Mesodermal cell (in vitro differentiated cells): ENCODE measurements around the gene LRRC53.

ENCODE experiments used
- H3K27ac ChIP-seq: 2 replicates; pipeline ENCODE4 v1.7.0; 2013; ENCODE audit warnings: mild to moderate bottlenecking, low read depth, low read length, moderate library complexity; ENCODE audit not compliant: severe bottlenecking
- H3K36me3 ChIP-seq: 2 replicates; pipeline ENCODE4 v1.7.1; 2013; ENCODE audit warnings: mild to moderate bottlenecking, low read length, moderate library complexity; ENCODE audit not compliant: control insufficient read depth, insufficient read depth
- H3K4me1 ChIP-seq: one replicate; pipeline ENCODE4 v1.7.1; 2013; ENCODE audit warnings: mild to moderate bottlenecking, low read length; ENCODE audit not compliant: insufficient read depth, control insufficient read depth, poor library complexity, severe bottlenecking
- H3K4me3 ChIP-seq: 2 replicates; pipeline ENCODE4 v1.7.0; 2013; ENCODE audit warnings: low read length, control low read depth, mild to moderate bottlenecking; ENCODE audit not compliant: insufficient read depth, poor library complexity, severe bottlenecking; ENCODE audit errors: extremely low read depth
- H3K9me3 ChIP-seq: 2 replicates; pipeline ENCODE4 v1.7.1; 2013; ENCODE audit warnings: mild to moderate bottlenecking, low read length, moderate library complexity; ENCODE audit not compliant: control insufficient read depth
- WGBS, 2 experiments: methylation state at CpG; one replicate each; pipeline ENCODE4 v1.1.5; 2013; ENCODE audit warnings: missing lambda C conversion rate in 2 of 2; ENCODE audit not compliant: insufficient coverage in 2 of 2; 5-methylcytosine and 5-hydroxymethylcytosine counted together

The LRRC53 gene

DNA sequence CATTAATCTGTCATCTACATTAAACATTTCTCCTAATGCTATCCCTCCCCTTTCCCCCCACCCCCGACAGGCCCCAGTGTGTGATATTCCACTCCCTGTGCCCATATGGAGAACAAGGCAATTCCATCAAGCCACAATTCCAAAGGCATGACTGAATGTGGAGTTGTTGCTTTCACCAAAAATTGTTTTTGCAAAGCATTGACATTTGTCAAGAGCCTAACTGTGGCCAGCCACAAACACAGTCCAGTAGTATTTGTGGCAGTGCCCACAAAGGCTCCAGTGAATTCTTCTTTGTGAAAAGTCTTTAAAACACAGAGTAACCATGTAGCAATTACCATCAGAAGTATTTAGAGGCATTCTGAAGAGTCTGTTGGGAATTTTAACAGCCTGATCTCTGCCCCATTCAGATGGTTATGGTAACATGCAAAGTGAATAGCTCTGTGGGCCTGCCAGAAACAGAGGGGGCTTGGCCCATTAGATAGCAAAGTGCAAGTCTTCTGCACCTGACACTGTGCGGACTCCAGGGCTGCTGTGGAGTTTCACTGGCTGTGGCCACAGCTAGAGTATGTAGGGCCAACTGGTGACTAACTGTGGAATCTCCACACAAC, 11.6 kb upstream of the LRRC53 start:
- H3K4me1 ChIP-seq, result no peaks in the 10 kb centered on the region
- no peaks in the 10 kb centered on the region for H3K36me3 ChIP-seq
- H3K9me3 ChIP-seq, result no peaks in the 10 kb centered on the region
- no peak overlapping the region for H3K4me3 ChIP-seq
- H3K27ac ChIP-seq, result no peak overlapping the region
- 71% methylated on average over 1 of the region's 2 CpGs; no CpG with 5 or more reads in 1 of the 2 experiments for WGBS, 2 experiments

DNA sequence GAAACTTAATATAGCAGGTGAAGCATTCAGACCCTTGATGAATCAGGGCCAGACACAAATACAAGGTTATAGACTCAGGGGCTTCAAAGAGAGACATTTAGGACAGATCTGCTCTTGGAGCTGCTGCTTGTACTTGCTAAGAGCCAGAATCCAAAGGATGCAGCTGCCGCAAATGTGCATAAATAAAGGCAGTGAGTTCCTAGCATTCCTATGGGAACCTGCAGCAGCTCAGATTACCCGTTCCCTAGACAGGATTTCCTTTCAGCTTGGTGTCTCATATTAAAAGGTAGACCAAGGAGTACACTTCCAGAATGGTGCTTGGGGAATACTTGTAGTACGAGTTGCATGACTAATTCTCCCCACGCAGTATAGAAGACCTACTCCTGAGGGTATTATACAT, 9.7 kb upstream of the LRRC53 start:
- Histone ChIP-seq H3K4me1 (no peaks in the 10 kb centered on the region), H3K36me3 (no peaks in the 10 kb centered on the region), H3K9me3 (no peaks in the 10 kb centered on the region), H3K4me3 (no peak overlapping the region), H3K27ac (no peak overlapping the region)
- 14 to 19% methylated on average over 1 to 3 of the region's 4 CpGs for WGBS, 2 experiments

DNA sequence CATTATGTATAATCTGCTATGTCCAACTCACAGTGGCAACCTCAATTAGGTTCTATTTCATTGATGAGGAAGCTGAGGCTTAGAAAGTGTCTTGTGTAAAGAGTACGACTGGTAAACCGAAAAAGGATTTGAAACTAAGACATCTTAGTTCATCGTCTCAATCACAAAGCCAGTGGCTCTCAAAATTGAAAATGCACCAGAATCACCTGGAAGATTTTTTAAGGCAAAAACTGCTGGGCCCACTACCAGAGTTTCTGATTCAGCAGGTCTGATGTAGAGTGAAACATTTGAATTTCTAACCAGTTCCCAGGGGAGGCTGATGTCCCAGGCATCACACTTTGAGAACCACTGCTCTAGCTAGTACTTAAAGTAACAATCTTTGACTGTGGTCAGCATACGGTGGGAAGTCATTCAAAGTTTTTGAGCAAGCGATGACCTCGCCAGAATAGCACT, 5.2 kb upstream of the LRRC53 start:
- no peak overlapping the region for H3K27ac ChIP-seq
- H3K36me3 ChIP-seq, result no peaks in the 10 kb centered on the region
- no peak overlapping the region for H3K4me3 ChIP-seq
- WGBS, 2 experiments, result 88 to 100% methylated on average over 4 to 6 of the region's 6 CpGs
- H3K9me3 ChIP-seq, result no peaks in the 10 kb centered on the region
- no peaks in the 10 kb centered on the region for H3K4me1 ChIP-seq

DNA sequence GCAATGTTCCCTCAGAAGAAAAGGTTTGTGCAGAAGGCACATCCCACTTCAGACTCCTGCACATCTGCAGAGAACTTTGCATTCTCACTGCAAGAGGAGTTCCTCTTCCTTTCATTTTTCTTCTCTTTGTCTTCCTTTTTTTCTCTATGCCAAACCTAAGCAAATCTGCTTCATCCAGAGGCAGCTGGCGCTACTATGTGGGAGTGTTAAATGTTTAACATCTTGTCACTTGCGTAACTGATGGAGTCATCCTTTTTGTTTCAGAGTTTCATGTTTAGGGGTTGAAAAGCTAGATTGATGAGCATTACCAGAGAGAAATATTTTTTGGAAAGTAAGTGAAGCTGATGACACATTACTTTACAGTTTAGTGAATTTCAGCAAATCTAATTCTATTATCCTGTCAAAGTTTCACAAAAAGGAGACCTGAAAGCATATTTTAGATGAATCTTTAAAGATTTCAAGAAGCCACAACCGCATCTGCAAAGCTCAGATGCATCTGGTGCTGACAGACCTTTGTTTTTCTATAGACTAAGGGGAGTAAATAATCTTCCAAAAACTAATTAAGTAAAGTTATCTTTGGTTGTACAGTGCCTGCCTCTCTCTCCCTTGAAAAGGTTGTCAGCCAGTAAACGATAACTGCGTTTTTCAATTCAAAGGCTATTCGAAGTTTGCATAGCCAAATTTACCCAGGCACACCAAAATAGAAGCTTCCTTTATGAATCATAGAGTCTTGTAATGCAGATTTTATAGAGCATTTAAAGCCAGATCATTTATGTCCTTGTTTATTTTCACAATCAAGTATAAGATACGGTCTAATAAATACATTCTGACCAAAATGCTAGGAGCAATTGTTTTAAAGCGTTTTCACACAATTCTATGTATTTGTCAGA, 1.2 kb upstream of the LRRC53 start:
- Histone ChIP-seq H3K4me3 (no peak overlapping the region), H3K4me1 (no peaks in the 10 kb centered on the region), H3K36me3 (no peaks in the 10 kb centered on the region), H3K27ac (no peak overlapping the region), H3K9me3 (no peaks in the 10 kb centered on the region)
- 80 to 87% methylated on average over 3 to 6 of the region's 8 CpGs for WGBS, 2 experiments

DNA sequence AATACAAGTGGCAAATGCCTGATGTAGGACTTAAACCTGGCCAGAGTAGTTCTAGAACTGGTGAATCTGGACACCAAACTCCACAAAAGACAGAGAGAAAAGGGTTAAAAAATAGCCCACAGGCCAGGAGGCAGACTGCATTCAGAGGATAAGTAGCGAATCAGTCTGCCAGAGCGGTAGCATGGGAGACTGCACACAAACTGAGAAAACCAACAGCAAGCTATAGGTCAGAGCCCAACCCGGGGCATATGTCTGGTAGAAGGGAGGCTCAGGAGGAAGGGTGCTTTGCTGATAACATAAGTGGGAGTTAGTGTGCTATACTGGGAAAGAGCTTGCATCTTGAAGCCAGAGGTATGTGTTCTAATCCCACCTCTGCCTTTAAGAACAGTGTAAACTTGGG, 4.0 kb downstream of the LRRC53 start:
- Histone ChIP-seq H3K4me3 (no peak overlapping the region), H3K27ac (no peak overlapping the region), H3K4me1 (peaks cover 4% of the 10 kb centered on the region), H3K36me3 (no peaks in the 10 kb centered on the region), H3K9me3 (no peaks in the 10 kb centered on the region)
- 23 to 26% methylated on average over 3 of the region's 3 CpGs for WGBS, 2 experiments

DNA sequence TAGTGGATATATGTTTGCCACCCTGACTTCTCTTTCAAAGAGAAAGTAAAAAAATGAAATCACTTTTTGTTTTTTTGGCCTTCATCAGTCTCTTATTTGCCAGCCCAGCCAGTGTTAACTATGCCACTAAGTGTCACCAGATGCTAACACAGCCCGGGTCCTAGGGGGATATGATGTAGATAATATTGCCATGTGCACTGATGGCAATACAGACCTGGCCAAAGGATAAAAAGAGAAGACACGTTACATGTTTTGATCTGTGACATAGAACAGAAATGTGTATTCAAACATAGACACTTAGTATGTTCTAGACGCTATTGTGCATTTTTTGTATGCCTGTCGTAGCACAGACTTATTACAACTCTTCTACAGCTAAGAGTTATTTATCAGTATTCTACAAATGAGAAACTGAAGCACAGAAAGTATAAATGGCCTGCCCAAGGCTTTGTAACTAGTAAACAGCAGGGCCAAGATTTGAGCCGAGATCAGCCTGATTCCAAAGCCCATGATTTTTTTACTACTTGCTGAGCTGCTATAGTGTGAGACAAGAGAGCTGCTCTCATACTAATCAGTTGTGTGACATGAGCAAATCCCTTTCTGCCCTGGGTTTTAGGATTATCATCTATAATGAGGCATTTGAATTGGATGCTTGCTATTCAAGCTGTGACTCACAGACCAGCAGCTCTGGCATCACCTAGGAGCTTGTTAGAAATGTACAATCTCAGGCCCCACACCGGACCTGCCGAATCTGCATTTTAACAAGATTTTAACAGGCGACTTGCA, 6.3 kb downstream of the LRRC53 start:
- 67 to 82% methylated on average over 1 to 2 of the region's 8 CpGs for WGBS, 2 experiments
- Histone ChIP-seq H3K9me3 (no peaks in the 10 kb centered on the region), H3K4me1 (peaks cover 4% of the 10 kb centered on the region), H3K27ac (no peak overlapping the region), H3K36me3 (no peaks in the 10 kb centered on the region), H3K4me3 (no peak overlapping the region)

DNA sequence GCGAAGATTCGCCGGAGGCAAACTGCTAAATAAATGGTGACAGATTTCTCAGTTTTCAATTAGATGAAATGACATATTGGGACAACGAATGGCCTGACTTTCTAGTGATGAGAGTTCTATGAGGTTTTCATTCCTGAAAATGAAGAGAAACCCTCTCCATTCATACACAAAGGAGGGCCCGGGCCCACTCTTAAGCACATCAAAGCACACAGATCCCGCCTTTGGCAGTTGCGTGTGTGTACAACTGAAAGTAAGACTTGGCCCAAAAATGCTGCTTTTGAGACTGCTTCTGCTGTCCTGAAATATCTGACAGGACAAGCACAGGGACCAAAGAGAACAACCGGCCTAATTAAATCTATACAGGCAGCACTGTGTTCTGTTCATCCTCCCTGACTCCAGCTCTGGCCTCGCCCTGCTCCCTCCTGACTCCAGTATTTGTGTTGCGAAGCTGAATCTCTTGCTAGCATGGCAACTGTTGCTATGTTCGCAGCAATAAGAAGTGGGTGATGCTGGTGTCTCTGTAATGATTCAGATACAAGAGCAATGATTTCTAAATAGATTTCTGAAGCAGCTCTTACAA, 7.4 kb downstream of the LRRC53 start:
- WGBS, 2 experiments, result 58 to 60% methylated on average over 4 to 7 of the region's 11 CpGs
- no peaks in the 10 kb centered on the region for H3K36me3 ChIP-seq
- peaks cover 4% of the 10 kb centered on the region for H3K4me1 ChIP-seq
- H3K4me3 ChIP-seq, result no peak overlapping the region
- no peak overlapping the region for H3K27ac ChIP-seq
- no peaks in the 10 kb centered on the region for H3K9me3 ChIP-seq

DNA sequence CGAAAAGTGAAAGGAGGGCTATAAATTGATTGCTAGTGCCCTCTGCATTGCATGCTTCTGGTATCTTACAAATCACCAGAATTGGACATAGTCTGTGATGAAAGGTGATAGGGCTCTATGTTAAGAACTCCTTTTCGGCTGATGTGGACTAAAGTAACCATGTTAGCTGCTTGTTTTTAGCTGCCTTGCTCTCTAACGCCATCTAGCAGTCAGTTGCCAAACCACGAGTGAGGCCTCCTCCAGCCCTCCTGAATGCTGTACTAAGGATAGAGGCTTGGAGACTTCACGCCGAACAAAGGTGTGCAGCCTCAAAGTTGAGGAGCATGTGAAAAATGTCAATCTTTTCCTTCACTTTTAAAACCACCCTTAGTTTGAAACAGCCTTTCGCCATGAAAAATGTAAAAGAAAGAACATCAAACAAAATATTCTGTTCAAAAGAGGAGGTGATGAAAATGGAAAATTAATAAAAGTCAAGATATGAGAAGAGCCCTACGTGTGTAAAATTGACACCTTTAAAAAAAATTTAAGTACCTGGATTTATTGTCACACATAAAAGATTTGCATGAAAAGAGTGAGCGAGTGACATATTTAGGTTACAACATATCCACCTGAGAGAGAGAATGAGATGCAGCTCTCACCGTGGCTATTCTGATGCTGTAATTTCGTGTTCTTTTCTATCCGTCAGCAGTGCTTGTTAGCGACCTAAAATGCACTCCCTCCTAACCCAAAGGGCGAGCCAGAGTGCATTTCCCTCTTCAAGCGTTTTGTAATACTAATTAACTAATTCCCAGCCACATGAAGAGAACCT, 8.1 kb downstream of the LRRC53 start:
- peaks cover 4% of the 10 kb centered on the region for H3K4me1 ChIP-seq
- H3K27ac ChIP-seq, result no peak overlapping the region
- no peaks in the 10 kb centered on the region for H3K9me3 ChIP-seq
- no peaks in the 10 kb centered on the region for H3K36me3 ChIP-seq
- WGBS, 2 experiments, result 36 to 48% methylated on average over 8 of the region's 15 CpGs
- H3K4me3 ChIP-seq, result no peak overlapping the region

DNA sequence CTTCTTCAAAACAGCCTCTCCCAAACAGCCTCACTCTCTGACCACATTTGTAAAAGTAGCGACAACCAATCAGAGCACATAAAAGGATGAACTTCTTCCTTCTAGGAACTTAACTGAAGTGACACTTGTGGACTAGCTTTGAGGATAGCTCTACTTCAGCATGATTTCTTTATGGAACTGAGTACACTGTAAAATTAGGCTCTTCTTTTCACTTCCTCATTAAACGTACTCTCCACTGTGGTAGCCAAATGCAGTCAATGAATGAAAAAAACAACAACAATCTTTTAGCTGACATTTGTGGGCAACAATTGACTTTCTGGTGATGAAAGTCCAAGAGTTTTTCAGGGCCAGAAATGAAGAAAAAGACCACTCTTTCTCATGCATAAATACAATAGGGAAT, 9.6 kb downstream of the LRRC53 start:
- no peaks in the 10 kb centered on the region for H3K9me3 ChIP-seq
- WGBS, 2 experiments, result 92% methylated on average over 2 of the region's 2 CpGs; no CpG with 5 or more reads in 1 of the 2 experiments
- H3K4me1 ChIP-seq, result peaks cover 4% of the 10 kb centered on the region
- no peaks in the 10 kb centered on the region for H3K36me3 ChIP-seq
- H3K27ac ChIP-seq, result no peak overlapping the region
- no peak overlapping the region for H3K4me3 ChIP-seq

DNA sequence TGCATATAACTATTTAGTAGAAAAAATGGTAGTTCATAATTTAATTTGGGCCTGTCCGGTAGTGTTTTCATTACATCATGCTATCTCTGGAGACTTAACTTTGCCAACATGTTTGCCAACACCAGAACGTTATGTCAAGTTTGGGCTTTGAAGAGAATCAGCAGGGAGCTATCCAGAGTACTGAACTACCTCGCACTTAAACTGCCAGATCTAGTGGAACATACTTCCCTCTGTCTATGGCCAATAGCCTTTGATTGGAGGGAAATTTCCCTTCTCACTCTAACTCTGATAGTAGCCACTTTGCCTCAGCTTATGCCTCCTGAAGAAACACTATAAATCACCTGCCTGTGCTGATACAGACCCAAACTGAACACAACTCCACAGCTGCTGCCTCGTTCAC, 10.0 kb downstream of the LRRC53 start:
- WGBS, 2 experiments, result 57 to 100% methylated on average over 1 to 2 of the region's 4 CpGs
- H3K4me3 ChIP-seq, result no peak overlapping the region
- H3K36me3 ChIP-seq, result no peaks in the 10 kb centered on the region
- no peaks in the 10 kb centered on the region for H3K9me3 ChIP-seq
- peaks cover 4% of the 10 kb centered on the region for H3K4me1 ChIP-seq
- no peak overlapping the region for H3K27ac ChIP-seq
